H1 (cell line): Measurements from ENCODE around the gene PHLPP1. TPM values are rescaled to one million over a fixed set of nuclear protein-coding genes. Genes with fewer than 3 reads are reported as not detected.

ENCODE experiments used
- CTCF ChIA-PET: fragments of 300-600 bp; sonication (Branson Sonifier 250); formaldehyde crosslinking; loops from one replicate; lab custom pipeline; 2021; ENCODE audit not compliant: partially characterized antibody; lab: Charles Lee
- POLR2A ChIA-PET: fragments of 300-600 bp; sonication (Branson Sonifier 250); formaldehyde crosslinking; loops from one replicate; lab custom pipeline; 2021; ENCODE audit warnings: inconsistent platforms; ENCODE audit not compliant: partially characterized antibody; lab: Charles Lee
- DNase-seq, 2 experiments: peaks; one replicate each; pipeline versions ENCODE4 v3.0.0 to v3.0.0-alpha.2; 2010 to 2022; ENCODE audit warnings: low spot score in 2 of 2, low read depth in 1 of 2, mixed read lengths in 1 of 2
- FAIRE-seq: peaks from 2 replicates; lab custom pipeline; 2011; peaks lifted over from hg19 to GRCh38; lab: Jason Lieb, UNC
- H2AFZ ChIP-seq: 2 replicates; pipeline ENCODE4 v1.8.1; 2012; ENCODE audit warnings: low read length, inconsistent platforms
- H2AK5ac ChIP-seq: 2 replicates; pipeline ENCODE4 v1.6.1; 2013; ENCODE audit warnings: low read depth, low read length
- H2BK120ac ChIP-seq: replicated peaks from 2 replicates; pipeline ENCODE3; 2013; ENCODE audit warnings: low read depth, low read length, inconsistent platforms
- H2BK12ac ChIP-seq: 2 replicates; pipeline ENCODE4 v1.6.1; 2013; ENCODE audit warnings: low read depth, low read length
- H2BK15ac ChIP-seq: 2 replicates; pipeline ENCODE4 v1.6.1; 2013; ENCODE audit warnings: low read length
- H2BK20ac ChIP-seq: 2 replicates; pipeline ENCODE4 v1.6.1; 2013; ENCODE audit warnings: low read length
- H2BK5ac ChIP-seq: 2 replicates; pipeline ENCODE4 v1.6.1; 2013; ENCODE audit warnings: low read depth, low read length
- H3K14ac ChIP-seq: 2 replicates; pipeline ENCODE4 v1.6.1; 2013; ENCODE audit warnings: inconsistent platforms; ENCODE audit not compliant: insufficient read length
- H3K18ac ChIP-seq: 2 replicates; pipeline ENCODE4 v1.6.1; 2013; ENCODE audit warnings: low read length; ENCODE audit errors: extremely low read depth
- H3K23ac ChIP-seq: 2 replicates; pipeline ENCODE4 v1.6.1; 2013; ENCODE audit warnings: inconsistent platforms; ENCODE audit not compliant: insufficient read length
- H3K23me2 ChIP-seq: 2 replicates; pipeline ENCODE4 v1.6.1; 2013; ENCODE audit warnings: low read depth, low read length
- H3K27ac ChIP-seq: 2 replicates; pipeline ENCODE4 v1.6.1; 2011; ENCODE audit warnings: low read depth, low read length, inconsistent platforms
- H3K27me3 ChIP-seq, 4 experiments: replicated peaks in 1 of 4; 1 replicate in 1 of 4; 2 replicates in 3 of 4; pipeline versions ENCODE4 v1.6.1 to v1.8.1; 2011 to 2013; ENCODE audit warnings: low read length in 3 of 4, mild to moderate bottlenecking in 3 of 4, inconsistent platforms in 2 of 4, mixed read lengths in 2 of 4, moderate library complexity in 1 of 4; ENCODE audit not compliant: control insufficient read depth in 3 of 4, insufficient read depth in 3 of 4; ENCODE audit errors: extremely low read depth in 1 of 4
- H3K36me3 ChIP-seq, 4 experiments: 2 replicates each; pipeline versions ENCODE4 v1.6.1 to v1.8.1; 2011 to 2013; ENCODE audit warnings: mild to moderate bottlenecking in 4 of 4, low read length in 3 of 4, moderate library complexity in 2 of 4, control low read depth in 1 of 4, inconsistent platforms in 1 of 4; ENCODE audit not compliant: insufficient read depth in 4 of 4, control insufficient read depth in 2 of 4
- H3K4ac ChIP-seq: replicated peaks from 2 replicates; pipeline ENCODE3; 2013; ENCODE audit warnings: low read length, low read depth, mixed read lengths, inconsistent platforms; ENCODE audit not compliant: insufficient read length
- H3K4me1 ChIP-seq, 4 experiments: replicated peaks in 1 of 4; 1 replicate in 1 of 4; 2 replicates in 3 of 4; pipeline versions ENCODE4 v1.6.1 to v1.8.1; 2011 to 2013; ENCODE audit warnings: low read length in 3 of 4, inconsistent platforms in 2 of 4, mixed read lengths in 1 of 4; ENCODE audit not compliant: insufficient read depth in 4 of 4, control insufficient read depth in 3 of 4
- H3K4me2 ChIP-seq, 2 experiments: 2 replicates each; pipeline versions ENCODE4 v1.6.1 to v1.8.1; 2011 to 2013; ENCODE audit warnings: low read depth in 2 of 2, low read length in 2 of 2, control low read depth in 1 of 2, inconsistent platforms in 1 of 2, mild to moderate bottlenecking in 1 of 2; ENCODE audit not compliant: insufficient read depth in 1 of 2
- H3K4me3 ChIP-seq, 4 experiments: fragments of 200-600, 300-600 bp in 1 of 4; sonication (generic), shearing (Covaris generic), sonication (Bioruptor Twin) in 1 of 4; 2 replicates each; pipeline versions ENCODE4 v1.5.1 to v1.8.1; 2011 to 2016; ENCODE audit warnings: low read length in 4 of 4, low read depth in 3 of 4, control low read depth in 2 of 4, inconsistent platforms in 2 of 4, mild to moderate bottlenecking in 2 of 4, mixed read lengths in 1 of 4, moderate library complexity in 1 of 4; ENCODE audit not compliant: insufficient read depth in 2 of 4; ENCODE audit errors: extremely low read depth in 1 of 4
- H3K56ac ChIP-seq: replicated peaks from 2 replicates; pipeline ENCODE3; 2013; ENCODE audit warnings: low read depth, mild to moderate bottlenecking, mixed read lengths, low read length, inconsistent platforms; ENCODE audit not compliant: insufficient read length
- H3K79me1 ChIP-seq: 2 replicates; pipeline ENCODE4 v1.6.1; 2013; ENCODE audit warnings: low read depth, low read length, control low read depth
- H3K79me2 ChIP-seq, 2 experiments: 2 replicates each; pipeline versions ENCODE4 v1.6.1 to v1.8.1; 2012 to 2013; ENCODE audit warnings: low read length in 2 of 2, mild to moderate bottlenecking in 2 of 2, inconsistent platforms in 1 of 2; ENCODE audit not compliant: insufficient read depth in 2 of 2, control insufficient read depth in 1 of 2
- H3K9ac ChIP-seq, 4 experiments: replicated peaks in 1 of 4; 1 replicate in 1 of 4; 2 replicates in 3 of 4; pipeline versions ENCODE4 v1.6.1 to v1.8.1; 2011 to 2013; ENCODE audit warnings: low read depth in 3 of 4, low read length in 3 of 4, control low read depth in 2 of 4, mild to moderate bottlenecking in 2 of 4, moderate library complexity in 2 of 4, inconsistent platforms in 1 of 4; ENCODE audit errors: extremely low read depth in 1 of 4
- H3K9me3 ChIP-seq, 2 experiments: 2 replicates each; pipeline versions ENCODE4 v1.6.1 to v1.8.1; 2012 to 2013; ENCODE audit warnings: mild to moderate bottlenecking in 2 of 2, moderate library complexity in 2 of 2, control low read depth in 1 of 2, inconsistent platforms in 1 of 2, low read depth in 1 of 2, low read length in 1 of 2, mixed read lengths in 1 of 2; ENCODE audit not compliant: insufficient read depth in 2 of 2
- H4K20me1 ChIP-seq, 2 experiments: replicated peaks in 1 of 2; 2 replicates each; pipeline versions ENCODE3 to v1.8.1; 2011 to 2013; ENCODE audit warnings: inconsistent platforms in 2 of 2, low read length in 2 of 2, mild to moderate bottlenecking in 1 of 2; ENCODE audit not compliant: insufficient read depth in 2 of 2, control insufficient read depth in 1 of 2
- H4K5ac ChIP-seq: 2 replicates; pipeline ENCODE4 v1.6.1; 2013; ENCODE audit warnings: low read length, low read depth, mixed read lengths, inconsistent platforms; ENCODE audit not compliant: insufficient read length
- H4K8ac ChIP-seq: 2 replicates; pipeline ENCODE4 v1.8.0; 2013; ENCODE audit warnings: mild to moderate bottlenecking, moderate library complexity, low read length, inconsistent platforms; ENCODE audit not compliant: insufficient read depth; ENCODE audit errors: extremely low read depth
- H4K91ac ChIP-seq: replicated peaks from 2 replicates; pipeline ENCODE3; 2013; ENCODE audit warnings: low read length, mixed read lengths, inconsistent platforms; ENCODE audit not compliant: insufficient read length
- BACH1 ChIP-seq: IDR thresholded peaks from 2 replicates; pipeline ENCODE4 v1.6.1; 2012; ENCODE audit warnings: low read length, improper control_type of control experiment
- CBX5 ChIP-seq: fragments of 300-800, 300-1000 bp; sonication (generic); IDR thresholded peaks from 2 replicates; pipeline ENCODE4 v1.7.1; 2016; ENCODE audit warnings: antibody characterized with exemption, low read length, low read depth
- CHD1 ChIP-seq: IDR thresholded peaks from 2 replicates; pipeline ENCODE4 v1.6.1; 2012; ENCODE audit warnings: low read depth, low read length, improper control_type of control experiment
- CREB1 ChIP-seq: IDR thresholded peaks from 2 replicates; pipeline ENCODE4 v1.6.1; 2012; ENCODE audit warnings: inconsistent platforms
- CTBP2 ChIP-seq: IDR thresholded peaks from 2 replicates; pipeline ENCODE4 v1.7.0; 2011; ENCODE audit warnings: borderline replicate concordance, mild to moderate bottlenecking, moderate library complexity, mixed read lengths, low read length; ENCODE audit not compliant: insufficient read depth, insufficient read length
- HDAC2 ChIP-seq, 2 experiments: fragments of 300-600 bp in 1 of 2; sonication (generic) in 1 of 2; IDR thresholded peaks; 2 replicates each; pipeline ENCODE4 v1.6.1; 2011 to 2012; ENCODE audit warnings: low read depth in 2 of 2, low read length in 2 of 2, mild to moderate bottlenecking in 2 of 2, moderate library complexity in 2 of 2, borderline replicate concordance in 1 of 2, inconsistent platforms in 1 of 2
- KDM5A ChIP-seq: fragments of 200-600 bp; IDR thresholded peaks from 2 replicates; pipeline ENCODE4 v1.7.1; 2012; ENCODE audit warnings: mild to moderate bottlenecking, low read length, inconsistent platforms, mixed read lengths
- MAFK ChIP-seq: IDR thresholded peaks from 2 replicates; pipeline ENCODE4 v1.6.1; 2012; ENCODE audit warnings: low read depth, mild to moderate bottlenecking, improper control_type of control experiment, low read length
- POLR2A ChIP-seq, 2 experiments: IDR thresholded peaks; 1 replicate in 1 of 2; 2 replicates in 1 of 2; pipeline ENCODE4 v1.6.1; 2011; ENCODE audit warnings: low read depth in 2 of 2, low read length in 2 of 2, mild to moderate bottlenecking in 2 of 2; ENCODE audit errors: control extremely low read depth in 1 of 2
- RAD21 ChIP-seq, 2 experiments: IDR thresholded peaks in 1 of 2; conservative IDR thresholded peaks in 1 of 2; 2 replicates each; pipeline ENCODE4 v1.6.1; 2011; ENCODE audit warnings: low read depth in 2 of 2, low read length in 2 of 2, improper control_type of control experiment in 1 of 2, inconsistent platforms in 1 of 2, mild to moderate bottlenecking in 1 of 2, moderate library complexity in 1 of 2
- RBBP5 ChIP-seq: IDR thresholded peaks from 2 replicates; pipeline ENCODE4 v1.7.1; 2012; ENCODE audit warnings: low read depth, mild to moderate bottlenecking, inconsistent platforms, low read length, moderate library complexity, borderline replicate concordance
- TAF7 ChIP-seq: optimal IDR thresholded peaks from 2 replicates; pipeline ENCODE3; 2011; ENCODE audit warnings: low read depth, mild to moderate bottlenecking, inconsistent platforms, low read length, moderate library complexity, borderline replicate concordance
- TEAD4 ChIP-seq: IDR thresholded peaks from 2 replicates; pipeline ENCODE4 v1.6.1; 2012; ENCODE audit warnings: low read depth, low read length, inconsistent platforms, mixed read lengths
- WGBS, 2 experiments: shearing (Covaris generic) in 1 of 2; methylation state at CpG; one replicate each; pipeline versions ENCODE4 v1.1.6 to v1.1.7; 2013 to 2015; ENCODE audit warnings: low lambda C conversion rate in 2 of 2, mixed read lengths in 2 of 2, inconsistent platforms in 1 of 2, low coverage in 1 of 2, missing lambda C conversion rate in 1 of 2; ENCODE audit not compliant: insufficient replicate concordance in 2 of 2, insufficient coverage in 1 of 2, insufficient read length in 1 of 2; ENCODE audit errors: extremely low coverage in 1 of 2, missing lambda C conversion rate in 1 of 2; 5-methylcytosine and 5-hydroxymethylcytosine counted together
- polyA plus RNA-seq, 7 experiments: library from polyadenylated mRNA; depleted of rRNA in 3 of 7; stranded (reverse) in 5 of 7; unstranded in 2 of 7; fragments of >200 nt in 5 of 7; fragments of 200-250 nt in 2 of 7; gene quantifications; 1 replicate in 5 of 7; 2 replicates in 1 of 7; 4 replicates in 1 of 7; pipeline versions ENCODE4 v1.2.1 to v1.2.3, GENCODE V29; 2011 to 2013; ENCODE audit warnings: missing spikeins in 2 of 7, mixed read lengths in 2 of 7
- total RNA-seq: library from RNA; stranded (reverse); fragmentation: NEBNext Ultra II Directional; extraction: Animal tissue kit (Norgen Biotek cat#: 25700); gene quantifications from 2 replicates; pipeline ENCODE4 v1.2.1, GENCODE V29; 2021
- TF ChIP-seq, protein P1 (sequence below): IDR thresholded peaks from 2 replicates; pipeline ENCODE4 v1.6.1; 2011; ENCODE audit warnings: low read depth, mild to moderate bottlenecking, low read length; ENCODE audit not compliant: insufficient read depth

The PHLPP1 gene
- total and polyA plus RNA-seq, 2 of the 8 experiments (the other 6 are each of a cell fraction or from before 2014, with no cell fraction given) = 28.0 to 66.3 TPM

DNA sequence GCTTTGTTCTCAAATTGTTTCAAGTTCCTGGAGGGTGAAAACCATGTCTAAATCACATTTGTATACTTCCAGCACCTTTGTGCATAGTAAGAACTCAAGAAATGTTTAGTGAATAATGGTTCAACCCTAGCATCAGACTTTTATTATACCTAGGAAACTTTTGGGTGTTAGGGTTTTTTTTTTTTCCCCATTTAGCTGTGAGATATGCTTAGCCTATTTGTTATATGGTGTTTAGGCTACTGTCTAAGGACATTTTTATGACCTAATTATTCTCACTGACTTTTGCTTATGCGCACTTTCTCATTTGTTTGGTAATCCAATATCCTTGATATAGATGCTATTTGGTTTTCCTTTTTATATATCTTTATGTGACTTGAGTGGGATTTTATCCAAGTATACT lies 164.7 kb downstream of the PHLPP1 start:
- peaks cover 4 to 68% of the 10 kb centered on the region in 2 experiments; a peak in 3 of 4 replicates for H3K79me2 ChIP-seq
- H2AK5ac ChIP-seq = no peak overlapping the region
- ChIA-PET CTCF (no interaction called here), POLR2A (interaction anchor here (1.1 kb wide), 1 partner anchor 59 kb away, joined by 3 read pairs; no protein-coding TSS in a partner anchor)
- H4K91ac ChIP-seq = no peak overlapping the region
- no peaks in the 10 kb centered on the region for H3K27me3 ChIP-seq
- H3K14ac ChIP-seq = no peak overlapping the region
- no peak overlapping the region for H3K4ac ChIP-seq
- H3K23ac ChIP-seq = no peak overlapping the region
- H2BK20ac ChIP-seq = no peak overlapping the region
- no peak overlapping the region for H3K4me2 ChIP-seq
- peaks cover 2% of the 10 kb centered on the region; the same call in 1 of the 2 replicates for H3K79me1 ChIP-seq
- peaks cover 8 to 34% (median 23%) of the 10 kb centered on the region in 4 experiments; a peak in 6 of 7 replicates for H3K4me1 ChIP-seq
- no peak overlapping the region for H2BK5ac ChIP-seq
- H3K36me3 ChIP-seq = no peaks in the 10 kb centered on the region
- peaks cover 2 to 3% of the 10 kb centered on the region in 2 experiments for H4K20me1 ChIP-seq
- 92% methylated on average over 1 of the region's 1 CpG; no CpG with 5 or more reads in 1 of the 2 experiments for WGBS, 2 experiments
- DNase-seq = no peak
- no peak overlapping the region for H3K18ac ChIP-seq
- no peak overlapping the region for H4K8ac ChIP-seq
- no peak overlapping the region for H2AFZ ChIP-seq
- H3K23me2 ChIP-seq = no peaks in the 10 kb centered on the region
- no peak overlapping the region for H3K9ac ChIP-seq
- no peak overlapping the region for H3K56ac ChIP-seq
- peak overlapping the region; percentile 70 for H4K5ac ChIP-seq
- no peak overlapping the region for H2BK120ac ChIP-seq
- no peak overlapping the region for H2BK15ac ChIP-seq
- H3K4me3 ChIP-seq = no peak overlapping the region
- no peak overlapping the region for H3K27ac ChIP-seq
- H2BK12ac ChIP-seq = no peak overlapping the region
- H3K9me3 ChIP-seq = no peaks in the 10 kb centered on the region
- FAIRE-seq = no peak
- TF ChIP-seq RAD21 (IDR thresholded peaks at IDR 0.05 in 1 of 2, conservative IDR thresholded peaks at IDR 0.05 in 1 of 2; ENCODE audit: low read depth in 2 of 2, low read length in 2 of 2) (no peak), CBX5 (no peak), HDAC2 (IDR thresholded peaks at IDR 0.05; ENCODE audit: borderline replicate concordance in 1 of 2, low read depth in 2 of 2, low read length in 2 of 2) (no peak), CTBP2 (no peak), KDM5A (no peak), CHD1 (no peak), MAFK (no peak), CREB1 (no peak), BACH1 (no peak), POLR2A (IDR thresholded peaks at IDR 0.05; ENCODE audit: control extremely low read depth in 1 of 2, low read depth in 2 of 2, low read length in 2 of 2) (no peak), TEAD4 (no peak), TAF7 (no peak), RBBP5 (no peak)
- TF ChIP-seq, protein P1, sequence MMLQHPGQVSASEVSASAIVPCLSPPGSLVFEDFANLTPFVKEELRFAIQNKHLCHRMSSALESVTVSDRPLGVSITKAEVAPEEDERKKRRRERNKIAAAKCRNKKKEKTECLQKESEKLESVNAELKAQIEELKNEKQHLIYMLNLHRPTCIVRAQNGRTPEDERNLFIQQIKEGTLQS = no peak
